D721Med (cell line): ENCODE data around the gene SLAMF1.

Experiments used
- DNase-seq: peaks from one replicate; pipeline ENCODE4 v3.0.0; 2011; ENCODE audit warnings: low spot score; ENCODE audit not compliant: insufficient read length
- FAIRE-seq: peaks from 2 replicates; lab custom pipeline; 2011; peaks lifted over from hg19 to GRCh38; lab: Jason Lieb, UNC
- TF ChIP-seq, protein P1 (sequence below): IDR thresholded peaks from 2 replicates; pipeline ENCODE4 v1.5.1; 2012; ENCODE audit warnings: mild to moderate bottlenecking, control low read depth; ENCODE audit not compliant: insufficient read depth; ENCODE audit errors: missing control alignments

The SLAMF1 gene

GRCh38 chr1:160637821-160638539 lies 8.9 kb downstream of the SLAMF1 start:
- FAIRE-seq (no peak), DNase-seq (no peak)
- TF ChIP-seq, protein P1, sequence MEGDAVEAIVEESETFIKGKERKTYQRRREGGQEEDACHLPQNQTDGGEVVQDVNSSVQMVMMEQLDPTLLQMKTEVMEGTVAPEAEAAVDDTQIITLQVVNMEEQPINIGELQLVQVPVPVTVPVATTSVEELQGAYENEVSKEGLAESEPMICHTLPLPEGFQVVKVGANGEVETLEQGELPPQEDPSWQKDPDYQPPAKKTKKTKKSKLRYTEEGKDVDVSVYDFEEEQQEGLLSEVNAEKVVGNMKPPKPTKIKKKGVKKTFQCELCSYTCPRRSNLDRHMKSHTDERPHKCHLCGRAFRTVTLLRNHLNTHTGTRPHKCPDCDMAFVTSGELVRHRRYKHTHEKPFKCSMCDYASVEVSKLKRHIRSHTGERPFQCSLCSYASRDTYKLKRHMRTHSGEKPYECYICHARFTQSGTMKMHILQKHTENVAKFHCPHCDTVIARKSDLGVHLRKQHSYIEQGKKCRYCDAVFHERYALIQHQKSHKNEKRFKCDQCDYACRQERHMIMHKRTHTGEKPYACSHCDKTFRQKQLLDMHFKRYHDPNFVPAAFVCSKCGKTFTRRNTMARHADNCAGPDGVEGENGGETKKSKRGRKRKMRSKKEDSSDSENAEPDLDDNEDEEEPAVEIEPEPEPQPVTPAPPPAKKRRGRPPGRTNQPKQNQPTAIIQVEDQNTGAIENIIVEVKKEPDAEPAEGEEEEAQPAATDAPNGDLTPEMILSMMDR: no peak

DNA sequence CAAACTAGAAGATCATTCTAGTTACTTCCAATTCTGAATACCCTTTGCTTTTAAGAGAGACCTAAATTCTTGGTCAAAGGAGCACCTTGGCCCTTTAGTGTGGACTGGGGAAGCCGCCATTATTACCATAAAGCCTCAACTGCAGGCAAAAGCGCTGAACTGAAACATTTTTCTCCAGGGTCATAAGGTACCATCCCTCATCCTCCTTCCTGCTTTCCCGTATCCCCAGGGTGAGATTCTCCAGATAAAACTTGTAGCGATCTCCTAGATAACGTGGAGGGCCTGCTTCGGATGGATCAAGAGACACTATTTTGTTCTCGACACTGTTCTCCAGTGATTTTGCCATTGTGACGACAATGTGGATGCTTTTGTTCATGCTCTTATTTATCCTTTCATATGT lies 9.8 kb downstream of the SLAMF1 start:
- TF ChIP-seq, protein P1: no peak
- no peak for FAIRE-seq

GRCh38 chr1:160636547-160636946 lies 10.3 kb downstream of the SLAMF1 start:
- FAIRE-seq: no peak

More for the DNA sequence above, 9.8 kb downstream of the SLAMF1 start:
- DNase-seq: no peak

GRCh38 chr1:160636076-160636475 lies 10.8 kb downstream of the SLAMF1 start:
- TF ChIP-seq, protein P1: no peak
- no peak for DNase-seq
- no peak for FAIRE-seq

More at GRCh38 chr1:160636547-160636946, 10.3 kb downstream of the SLAMF1 start:
- TF ChIP-seq, protein P1: no peak
- DNase-seq: no peak

DNA sequence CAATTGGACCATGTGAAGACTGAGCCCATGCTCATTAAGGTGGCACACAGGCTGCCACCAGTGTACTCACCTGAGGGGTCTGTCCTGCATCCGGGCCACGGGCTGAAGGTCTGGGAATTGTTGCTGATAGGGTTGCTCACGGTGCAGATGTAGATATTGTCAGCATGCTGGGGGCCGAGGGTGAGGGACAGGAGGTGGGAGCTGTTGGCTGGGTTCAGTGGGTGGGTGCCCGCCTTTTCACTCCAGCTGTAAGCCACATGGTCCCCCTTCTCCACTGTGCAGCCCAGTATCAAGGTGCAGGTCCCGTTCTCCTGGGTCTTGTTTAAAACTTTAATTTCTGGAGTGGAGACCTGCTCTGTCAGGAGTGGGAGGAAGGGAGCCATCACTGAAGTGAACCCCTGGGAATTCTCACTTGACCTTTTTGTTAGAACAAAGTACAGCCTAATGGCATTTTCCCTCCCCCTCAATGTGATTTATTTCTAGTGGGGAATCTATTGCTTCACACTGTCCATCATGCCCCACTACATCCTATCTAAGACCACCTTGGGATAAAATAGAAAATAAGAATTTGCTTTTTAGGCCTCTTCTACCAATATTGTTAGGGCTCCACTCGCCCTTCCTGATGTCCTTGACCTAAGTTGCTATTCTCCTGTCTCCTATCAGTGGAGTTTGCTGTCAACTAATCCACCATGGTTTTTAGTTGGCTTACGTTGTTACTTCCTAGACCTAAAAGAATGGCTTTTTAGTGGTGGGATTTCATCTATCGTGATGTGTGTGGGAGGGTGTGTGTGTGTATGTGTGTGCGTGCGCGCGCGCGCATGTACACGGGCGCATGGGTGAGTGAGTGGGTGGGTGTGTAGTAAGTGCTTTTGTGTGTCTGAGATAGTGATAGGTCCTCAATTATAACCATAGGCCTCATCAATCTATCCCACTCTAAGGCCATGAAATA lies 12.0 kb downstream of the SLAMF1 start:
- TF ChIP-seq, protein P1: no peak
- DNase-seq (no peak), FAIRE-seq (no peak)

GRCh38 chr1:160633330-160633903 lies 13.4 kb downstream of the SLAMF1 start:
- FAIRE-seq (no peak), DNase-seq (no peak)
- TF ChIP-seq, protein P1: no peak
